HG03045 (cell line): ENCODE measurements around the gene DUSP16.
"Not testable (repeated sequence)": the region's sequence is repeated elsewhere in the genome, so short reads cannot be mapped to it uniquely, and the experiment has no call there.

Experiments
- ATAC-seq: cut with Tn5 transposase; IDR thresholded peaks from one replicate; pipeline ENCODE4 v1.9.1; 2021; ENCODE audit warnings: mild to moderate bottlenecking, moderate library complexity; ENCODE audit not compliant: unreplicated experiment

Gene DUSP16

DNA sequence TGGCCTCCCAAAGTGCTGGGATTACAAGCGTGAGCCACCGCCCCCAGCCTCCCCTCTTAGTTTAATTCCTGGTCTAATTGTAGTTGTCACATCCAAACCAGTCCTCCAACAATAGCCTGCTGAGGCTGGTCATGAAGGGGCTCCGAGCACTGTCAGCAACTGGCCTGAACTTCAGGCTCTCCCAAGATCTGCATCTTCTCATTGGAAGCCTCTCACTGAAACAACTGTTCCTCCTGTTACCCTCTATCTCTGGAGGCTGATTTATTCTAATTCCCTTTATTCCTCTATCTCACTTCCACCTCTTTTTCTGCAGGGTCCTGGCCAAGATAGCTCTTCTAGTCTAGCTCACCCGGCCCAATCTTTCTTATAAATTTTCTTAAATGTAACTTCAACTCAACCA, 89.4 kb downstream of the DUSP16 start:
- no peak for ATAC-seq

- not testable (repeated sequence) for ATAC-seq
Observed at GRCh38 chr12:12471982-12472961, 90.4 kb downstream of the DUSP16 start.

- ATAC-seq: no peak
Observed at GRCh38 chr12:12470751-12471306, 91.8 kb downstream of the DUSP16 start.

DNA sequence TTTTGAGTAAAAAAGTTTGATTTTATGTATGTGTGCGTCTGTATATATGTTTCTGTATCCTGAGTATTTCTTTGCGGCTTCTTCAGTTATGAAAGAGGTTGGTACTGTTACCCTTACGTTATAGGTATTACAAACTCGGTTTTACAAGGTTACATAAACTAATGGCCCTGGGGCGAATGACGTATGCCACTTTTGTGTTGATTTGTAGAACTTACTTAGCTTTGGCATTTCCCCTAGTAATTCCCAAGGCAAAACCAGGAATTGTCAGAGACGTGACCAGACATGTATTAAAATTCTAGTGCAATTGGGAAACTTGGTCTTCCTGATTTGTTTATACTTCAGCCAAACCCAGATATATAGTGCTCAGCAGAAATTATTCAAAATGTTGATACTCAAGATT, 93.3 kb downstream of the DUSP16 start:
- no peak for ATAC-seq

- ATAC-seq: no peak
Observed at GRCh38 chr12:12468575-12468974, 94.1 kb downstream of the DUSP16 start.

DNA sequence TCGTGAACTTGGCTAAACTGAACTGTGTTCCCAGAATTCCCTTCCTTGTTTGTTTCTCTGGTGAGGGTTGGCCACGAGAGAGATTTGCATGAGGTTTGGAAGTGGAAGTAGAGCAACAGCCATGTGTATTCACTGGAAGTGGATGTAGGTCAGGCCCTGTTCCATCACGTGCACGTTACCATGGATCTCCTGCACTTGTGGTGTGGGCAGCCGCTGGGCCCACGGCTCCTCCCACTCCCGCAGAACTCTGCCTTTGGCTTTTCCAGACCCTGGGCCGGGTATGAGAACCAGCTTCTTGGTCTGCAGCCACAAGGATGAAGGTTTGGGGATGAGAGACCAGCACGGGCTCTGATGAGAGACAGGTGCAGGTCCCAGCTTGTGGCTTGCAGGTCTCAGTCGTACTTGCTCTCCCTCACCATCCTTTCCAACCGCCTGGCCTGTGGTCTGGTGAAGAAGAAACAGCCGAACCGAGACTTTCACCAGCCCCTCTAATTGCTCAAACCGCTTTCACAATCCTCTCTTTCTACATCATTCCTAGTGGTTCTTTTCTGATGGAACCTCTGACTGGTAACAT, 94.9 kb downstream of the DUSP16 start:
- ATAC-seq: no peak

DNA sequence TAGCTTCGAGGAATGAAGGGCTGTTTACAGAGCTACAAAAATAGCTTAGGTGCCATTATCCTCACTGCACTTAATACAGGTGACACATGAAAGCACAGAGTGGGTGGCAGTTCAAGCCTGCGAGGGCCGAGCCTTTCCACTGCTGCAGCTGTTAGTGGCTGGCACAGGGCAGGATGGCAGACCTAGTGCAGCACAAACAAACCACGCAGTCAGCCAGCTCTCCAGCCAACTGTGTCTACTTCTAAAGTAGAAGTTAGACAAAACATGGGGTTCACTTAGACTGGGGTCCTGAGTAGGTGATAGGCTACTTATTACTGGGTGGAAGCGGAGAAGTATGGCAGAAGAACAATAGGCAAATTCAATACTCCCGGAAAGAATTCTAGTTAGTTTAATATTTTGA, 95.4 kb downstream of the DUSP16 start:
- no peak for ATAC-seq

DNA sequence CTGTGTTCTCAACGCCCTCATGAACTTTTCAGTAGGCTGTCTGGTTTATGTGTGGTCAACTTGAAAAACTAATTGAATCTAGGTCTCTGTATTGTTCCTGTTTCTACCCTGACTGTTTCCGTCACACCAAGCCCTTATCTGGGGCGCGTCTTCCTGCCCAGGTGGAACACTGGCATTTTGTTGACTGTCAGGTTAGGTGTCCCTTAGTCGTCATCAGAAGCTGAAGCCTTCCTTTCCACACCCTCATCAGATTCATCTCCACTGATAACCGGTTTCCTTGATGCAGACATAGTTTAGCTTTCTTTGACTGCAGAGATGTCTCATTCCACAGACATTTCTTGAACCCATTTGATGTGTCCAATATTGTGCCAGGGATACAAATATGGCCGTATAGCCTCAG, 96.5 kb downstream of the DUSP16 start:
- ATAC-seq: no peak

DNA sequence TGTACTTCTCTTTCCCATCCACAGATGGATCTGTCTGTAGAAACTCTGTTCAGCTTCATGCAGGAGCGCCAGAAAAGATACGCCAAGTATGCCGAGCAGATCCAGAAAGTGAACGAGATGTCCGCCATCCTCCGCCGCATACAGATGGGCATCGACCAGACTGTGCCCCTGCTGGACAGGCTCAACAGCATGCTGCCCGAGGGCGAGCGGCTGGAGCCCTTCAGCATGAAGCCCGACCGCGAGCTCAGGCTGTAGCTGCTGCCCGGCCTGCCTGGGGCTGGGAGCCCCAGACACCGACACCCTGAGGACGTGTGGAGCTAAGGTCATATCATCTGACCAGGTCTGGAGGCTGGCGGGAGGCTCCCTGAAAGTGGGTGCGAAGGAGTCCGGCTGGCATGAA, 97.1 kb downstream of the DUSP16 start:
- no peak for ATAC-seq

DNA sequence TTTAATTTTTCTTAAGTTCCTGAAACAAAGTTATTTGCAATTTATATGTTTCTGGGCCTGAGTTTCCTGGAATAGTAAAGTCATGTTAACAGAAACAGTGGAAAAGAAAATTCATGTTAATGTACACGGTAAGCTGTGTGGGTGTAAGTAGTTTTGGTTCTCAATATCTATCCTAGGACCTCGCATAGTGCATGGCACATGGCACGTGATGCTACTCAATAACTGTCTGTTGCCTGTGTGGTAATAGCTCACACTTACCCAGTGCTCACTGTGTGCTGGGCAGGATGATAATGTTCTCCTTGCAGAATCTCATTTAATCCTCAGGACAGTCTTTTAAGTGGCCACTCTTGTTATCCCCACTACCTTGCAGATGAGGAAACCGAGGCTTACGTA, 100.7 kb downstream of the DUSP16 start:
- ATAC-seq: no peak

DNA sequence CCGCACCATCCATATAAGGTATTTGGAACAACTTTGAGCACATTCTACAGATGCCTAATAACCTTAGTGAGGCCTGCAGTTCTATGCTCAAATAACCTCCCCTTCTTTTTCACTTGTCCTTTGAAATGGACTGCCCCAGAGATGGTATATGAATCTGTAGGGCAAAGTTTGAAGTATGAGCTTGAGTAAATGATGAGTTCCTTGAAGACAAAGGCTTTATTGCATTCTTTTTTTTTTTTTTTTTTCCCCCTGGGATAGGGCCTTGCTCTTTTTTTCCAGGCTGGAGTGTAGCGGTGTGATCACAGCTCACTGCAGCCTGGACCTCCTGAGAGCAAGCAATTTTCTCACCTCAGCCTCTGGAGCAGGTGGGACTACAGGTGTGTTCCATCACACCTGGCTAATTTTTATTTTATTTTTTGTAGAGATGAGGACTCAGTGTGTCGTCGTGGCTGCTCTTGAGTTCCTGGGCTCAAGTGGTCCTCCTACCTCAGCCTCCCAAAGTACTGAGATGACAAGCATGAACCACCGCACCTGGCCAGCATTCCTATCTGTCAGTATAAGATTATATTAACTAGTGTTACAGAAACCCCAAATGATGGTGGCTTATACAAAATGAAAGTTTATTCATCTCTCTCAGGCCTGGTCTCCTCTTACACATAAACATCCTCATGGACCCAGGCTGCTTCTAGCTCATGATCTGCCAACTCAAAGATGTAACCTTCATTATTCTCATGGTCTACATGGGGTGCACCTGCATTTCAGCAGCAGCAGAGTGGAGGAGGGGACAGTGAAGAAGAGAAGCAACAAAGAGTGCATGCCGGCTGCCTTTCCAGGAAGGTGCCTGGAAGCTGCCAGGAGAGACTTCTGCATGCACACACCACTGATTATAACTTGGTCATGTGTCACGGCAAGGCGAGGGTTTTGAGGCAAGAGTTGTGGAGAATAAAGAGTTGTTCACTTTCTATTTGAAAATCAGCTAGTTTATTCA, 101.4 kb downstream of the DUSP16 start:
- no peak for ATAC-seq

GRCh38 chr12:12456637-12457036, 106.0 kb downstream of the DUSP16 start:
- ATAC-seq: no peak

- no peak for ATAC-seq
Observed at GRCh38 chr12:12454315-12454714, 108.3 kb downstream of the DUSP16 start.

GRCh38 chr12:12453635-12454034, 109.0 kb downstream of the DUSP16 start:
- ATAC-seq: no peak

- no peak for ATAC-seq
Observed at GRCh38 chr12:12452326-12452902, 110.2 kb downstream of the DUSP16 start.

GRCh38 chr12:12451098-12451497, 111.6 kb downstream of the DUSP16 start:
- ATAC-seq: no peak

DNA sequence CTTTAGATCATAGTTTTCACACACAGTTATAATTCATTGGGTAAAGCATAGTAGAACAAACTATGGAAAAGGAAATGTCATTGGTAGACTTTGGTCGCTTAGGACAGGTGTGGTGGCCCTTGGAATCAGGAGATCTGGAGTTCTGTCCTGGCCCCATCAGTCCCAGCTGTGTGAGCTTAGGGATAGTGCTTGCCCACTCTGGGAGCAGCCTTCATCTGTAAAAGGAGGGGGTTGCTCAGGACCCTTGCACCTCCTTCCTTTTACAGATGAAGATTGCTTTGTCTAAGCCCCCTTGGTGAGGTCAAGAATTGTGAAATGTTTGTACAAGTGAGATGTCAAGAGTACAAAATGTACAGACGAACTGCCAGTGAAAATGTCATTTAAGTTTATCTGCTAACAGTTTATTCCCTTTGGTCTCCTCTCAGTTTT, 112.6 kb downstream of the DUSP16 start:
- no peak for ATAC-seq

DNA sequence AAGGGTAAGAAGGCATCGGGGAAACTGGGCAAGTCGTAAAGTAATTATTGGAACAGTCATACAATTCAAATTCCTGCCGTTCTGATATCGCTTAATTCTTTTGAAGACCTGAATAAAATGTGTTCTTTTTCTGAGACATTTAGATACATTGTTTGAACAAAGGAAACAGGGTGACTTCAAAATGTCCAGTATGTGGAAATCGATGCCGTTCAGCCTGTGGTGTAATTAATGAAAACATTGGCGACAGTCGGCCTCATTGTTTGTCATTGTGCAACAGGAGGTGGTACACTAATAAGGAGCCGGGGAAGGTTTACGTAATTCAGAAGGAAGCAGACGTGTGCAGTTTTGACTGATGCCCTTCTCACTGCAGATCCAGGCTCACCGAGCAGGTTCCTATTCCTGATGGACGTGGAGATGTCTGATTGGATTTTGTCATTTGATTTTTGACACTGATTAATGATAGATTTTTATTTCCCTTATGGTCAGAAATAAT, 113.1 kb downstream of the DUSP16 start:
- ATAC-seq: no peak

DNA sequence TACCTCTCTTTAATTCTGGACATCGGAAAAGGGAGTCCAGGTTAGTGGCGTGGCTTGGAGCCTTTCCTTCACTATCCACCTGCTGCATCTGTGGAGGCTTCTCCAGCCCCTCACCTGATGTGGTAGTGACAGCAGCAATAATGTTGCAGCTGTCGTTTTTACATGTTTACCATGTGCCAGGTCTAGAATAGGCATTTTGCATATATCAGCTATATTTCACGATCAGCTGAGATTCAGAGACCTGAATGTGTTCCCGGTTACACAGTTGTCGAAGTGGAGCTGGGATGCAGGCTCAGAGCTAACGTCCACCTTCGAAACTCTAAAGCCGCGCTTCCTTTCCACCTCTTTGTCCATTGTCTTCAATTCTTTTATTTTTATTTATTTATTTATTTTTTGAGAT, 114.8 kb downstream of the DUSP16 start:
- ATAC-seq: no peak

DNA sequence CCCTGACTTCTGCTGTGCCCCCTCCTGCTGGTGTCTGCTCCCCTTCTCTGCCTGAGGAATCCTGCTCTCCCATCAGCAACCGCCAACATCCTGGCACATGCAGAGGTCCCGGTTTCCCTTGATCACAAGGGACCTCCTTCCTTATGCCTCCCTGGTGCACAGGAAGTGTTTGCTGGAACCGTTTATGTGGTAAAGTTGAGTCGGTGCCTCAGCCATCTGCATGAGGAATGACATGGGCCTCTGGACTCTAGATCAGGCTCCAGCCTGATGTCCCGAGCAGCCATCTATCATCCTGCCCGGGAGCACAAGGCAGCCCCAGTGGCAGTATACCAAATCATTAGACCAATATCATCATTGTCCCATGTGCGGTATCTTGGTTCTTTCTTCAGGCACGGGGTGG, 115.4 kb downstream of the DUSP16 start:
- no peak for ATAC-seq
